ENCODE measurements around the gene ACSL6. TPM values are rescaled to one million over a fixed set of nuclear protein-coding genes. Genes with fewer than 3 reads are reported as not detected.
A peak's percentile ranks its signal among the peaks of the same experiment; 100 is the strongest.

Gene ACSL6
- polyA plus RNA-seq, 1 donor from 2014 or later, result 0.11 TPM

DNA sequence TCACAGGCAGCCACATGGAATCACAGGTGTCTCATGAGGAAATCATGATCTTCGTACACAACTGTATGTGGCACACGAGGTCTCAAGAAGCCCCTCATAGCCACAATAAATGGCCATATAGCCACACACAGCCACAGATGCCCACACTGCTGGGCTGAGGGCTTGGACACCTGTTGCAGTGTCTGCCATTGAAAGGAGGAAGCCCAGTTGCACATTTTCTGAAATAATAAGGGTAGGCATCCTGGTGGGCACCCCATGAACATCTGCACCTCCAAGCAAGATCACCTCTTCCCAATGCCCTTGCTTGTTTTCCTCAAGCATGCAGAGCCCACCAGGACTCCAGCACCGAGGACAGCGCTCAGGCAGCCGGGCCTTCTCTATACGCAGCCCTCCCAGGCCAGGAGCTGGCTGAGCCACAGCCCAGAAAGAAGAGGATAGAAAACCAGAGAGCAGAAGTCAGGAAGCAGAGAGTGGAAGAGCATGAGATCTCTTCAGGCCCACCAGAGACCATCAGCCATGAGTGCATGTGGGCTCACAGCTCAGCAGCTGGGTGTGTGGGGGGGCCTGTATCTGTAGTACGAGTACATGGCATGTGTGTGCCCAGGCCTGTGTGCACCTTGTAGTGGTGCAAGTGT, 1.0 kb upstream of the ACSL6 start:
- Mint-ChIP-seq H3K27me3 (peaks cover 57% of the 10 kb centered on the region), H3K36me3 (no peaks in the 10 kb centered on the region), H3K27ac (no peak overlapping the region), H3K9me3 (no peaks in the 10 kb centered on the region), H3K4me3 (peak overlapping the region; percentile 60 to 88 (median 76)), H3K4me1 (peaks cover 4 to 9% (median 6%) of the 10 kb centered on the region in 3 donors)

DNA sequence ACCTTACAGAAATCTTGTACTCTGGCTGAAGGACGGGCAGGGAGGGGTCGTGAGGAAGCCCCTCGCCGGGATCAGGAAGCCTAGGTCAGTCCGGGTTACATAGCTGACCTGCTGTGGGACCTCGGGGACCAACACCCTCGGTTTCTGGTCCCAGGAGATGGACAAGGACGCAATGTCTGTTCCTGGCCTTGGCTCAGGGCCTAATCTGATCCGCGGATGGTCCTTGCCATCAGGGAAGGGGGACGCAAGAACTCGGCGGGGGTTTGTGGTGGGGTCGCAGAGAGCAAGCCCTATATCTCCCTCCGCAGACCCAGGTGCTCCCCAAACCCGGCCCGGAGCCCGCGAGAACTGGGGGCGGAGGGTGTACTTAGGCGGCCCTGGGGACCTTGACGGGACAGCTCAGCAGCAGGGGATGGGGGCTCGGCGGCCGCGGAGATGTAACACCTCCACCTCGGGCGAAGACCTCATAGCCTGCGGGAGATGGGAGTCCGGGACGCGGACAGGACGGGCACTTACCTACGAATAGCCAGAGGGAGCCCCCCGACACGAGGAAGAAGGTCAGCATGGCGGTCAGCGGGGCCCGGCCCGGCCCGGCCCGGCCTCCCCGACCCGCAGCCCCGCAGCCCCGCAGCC, 353 bp downstream of the ACSL6 start:
- Mint-ChIP-seq H3K27me3 (peaks cover 45% of the 10 kb centered on the region), H3K4me1 (peaks cover 0 to 9% (median 4%) of the 10 kb centered on the region in 3 donors), H3K4me3 (peak overlapping the region; percentile 24 to 88 (median 77)), H3K36me3 (no peaks in the 10 kb centered on the region), H3K9me3 (no peaks in the 10 kb centered on the region), H3K27ac (peak overlapping the region in 1 of 3 donors; percentile 88)

GRCh38 chr5:132010645-132010988, 841 bp downstream of the ACSL6 start:
- H3K27me3 Mint-ChIP-seq, result peaks cover 42% of the 10 kb centered on the region
- no peaks in the 10 kb centered on the region for H3K9me3 Mint-ChIP-seq
- H3K4me1 Mint-ChIP-seq, result peaks cover 0 to 9% (median 4%) of the 10 kb centered on the region in 3 donors
- no peaks in the 10 kb centered on the region for H3K36me3 Mint-ChIP-seq
- H3K27ac Mint-ChIP-seq, result peak overlapping the region in 1 of 3 donors; percentile 88
- peak overlapping the region; percentile 24 to 82 (median 77) for H3K4me3 Mint-ChIP-seq

DNA sequence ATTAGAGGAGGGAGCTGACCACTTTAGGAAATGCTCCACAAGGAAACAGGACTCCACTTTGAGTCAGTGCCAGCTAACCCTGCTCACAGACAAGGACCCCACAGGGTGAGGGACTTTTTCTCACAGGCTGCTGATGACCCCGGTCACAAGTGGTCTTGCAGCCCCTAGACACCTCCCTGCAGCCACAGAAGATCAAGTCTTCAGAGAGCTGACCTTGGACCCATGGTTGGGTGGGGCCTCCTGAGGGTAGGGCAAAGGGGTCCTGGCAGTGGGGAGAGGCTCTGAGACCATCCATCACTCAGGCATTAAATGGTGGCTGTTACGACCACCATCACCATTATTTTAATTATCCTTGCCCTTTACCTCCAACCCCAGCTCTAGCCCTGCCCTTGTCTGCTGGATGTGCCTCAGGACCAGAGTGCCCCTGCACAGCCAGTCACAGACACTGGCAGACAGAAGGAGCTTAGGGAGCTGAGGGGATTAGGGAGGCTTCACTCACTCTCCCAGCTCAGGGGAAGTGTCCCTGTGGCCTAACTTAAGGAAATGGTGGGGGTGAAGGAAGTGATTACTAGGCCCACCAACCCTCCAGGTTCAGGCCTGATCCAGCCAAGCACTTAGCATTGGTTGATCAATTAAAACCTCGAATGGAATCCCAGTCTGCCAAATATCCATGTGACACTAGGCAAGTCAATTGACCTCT, 1.6 kb downstream of the ACSL6 start:
- Mint-ChIP-seq H3K36me3 (no peaks in the 10 kb centered on the region), H3K4me3 (peak overlapping the region in 2 of 4 donors; percentile 24 to 82), H3K9me3 (no peaks in the 10 kb centered on the region), H3K4me1 (peaks cover 0 to 9% (median 4%) of the 10 kb centered on the region in 3 donors), H3K27ac (no peak overlapping the region), H3K27me3 (peaks cover 38% of the 10 kb centered on the region)

- H3K27me3 Mint-ChIP-seq, result peaks cover 35% of the 10 kb centered on the region
These were observed 2.3 kb downstream of the ACSL6 start for GRCh38 chr5:132008961-132009680.

GRCh38 chr5:132008163-132008473, 3.3 kb downstream of the ACSL6 start:
- Mint-ChIP-seq H3K36me3 (no peaks in the 10 kb centered on the region), H3K4me3 (peak overlapping the region in 1 of 4 donors; percentile 8), H3K9me3 (no peaks in the 10 kb centered on the region), H3K27me3 (peaks cover 31% of the 10 kb centered on the region), H3K4me1 (peaks cover 0 to 9% (median 4%) of the 10 kb centered on the region in 3 donors), H3K27ac (no peak overlapping the region)

More at GRCh38 chr5:132008961-132009680, 2.3 kb downstream of the ACSL6 start:
- Mint-ChIP-seq H3K9me3 (no peaks in the 10 kb centered on the region), H3K4me3 (no peak overlapping the region), H3K27ac (no peak overlapping the region), H3K36me3 (no peaks in the 10 kb centered on the region), H3K4me1 (peaks cover 0 to 9% (median 4%) of the 10 kb centered on the region in 3 donors)

DNA sequence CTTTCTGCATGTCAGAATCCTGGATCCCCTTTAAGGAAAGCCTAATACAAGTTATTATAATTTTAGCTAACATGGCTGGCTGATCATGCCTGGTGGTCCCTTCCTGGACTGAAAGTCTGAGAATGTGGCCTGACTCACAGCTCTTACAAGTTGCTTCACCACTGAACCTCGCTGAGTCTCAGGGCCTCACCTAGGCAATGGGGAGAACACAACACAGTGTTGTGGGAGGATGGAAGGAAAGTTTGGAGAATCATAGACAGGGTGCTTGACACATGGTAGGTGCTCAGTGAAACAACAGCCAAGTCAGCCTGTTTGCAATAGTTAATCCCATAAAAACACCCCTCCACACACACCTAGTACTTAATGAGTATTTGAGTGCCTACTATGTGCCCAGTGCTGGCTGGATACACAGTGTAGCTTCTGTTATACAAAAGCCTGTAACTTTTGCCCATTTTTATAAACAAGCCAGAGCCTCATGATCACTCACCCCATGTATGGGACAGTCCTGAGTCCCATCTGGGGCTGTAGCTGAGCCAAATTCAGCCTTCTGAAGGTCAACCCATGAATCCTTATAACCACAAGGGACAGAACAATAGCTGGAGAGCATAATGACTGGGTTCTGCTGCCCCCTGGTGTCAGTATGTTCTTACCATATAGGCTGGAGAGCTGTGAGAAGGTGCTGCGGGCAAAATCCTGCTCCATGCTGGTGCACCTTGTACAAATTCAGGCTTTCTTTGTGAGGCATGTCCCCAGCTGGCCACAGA, 3.9 kb downstream of the ACSL6 start:
- Mint-ChIP-seq H3K9me3 (no peaks in the 10 kb centered on the region), H3K36me3 (peaks cover under 1% of the 10 kb centered on the region), H3K4me3 (peak overlapping the region in 1 of 4 donors; percentile 8), H3K27ac (no peak overlapping the region), H3K4me1 (peaks cover 0 to 9% (median 4%) of the 10 kb centered on the region in 3 donors), H3K27me3 (peaks cover 29% of the 10 kb centered on the region)

GRCh38 chr5:132006331-132007120, 4.9 kb downstream of the ACSL6 start:
- Mint-ChIP-seq H3K27ac (no peak overlapping the region), H3K9me3 (no peaks in the 10 kb centered on the region), H3K36me3 (peaks cover 3% of the 10 kb centered on the region), H3K4me3 (no peak overlapping the region), H3K4me1 (peaks cover 0 to 7% (median 4%) of the 10 kb centered on the region in 3 donors), H3K27me3 (peaks cover 27% of the 10 kb centered on the region)

- Mint-ChIP-seq H3K27ac (no peak overlapping the region), H3K9me3 (no peaks in the 10 kb centered on the region), H3K4me3 (no peak overlapping the region), H3K36me3 (peaks cover 3% of the 10 kb centered on the region), H3K4me1 (peaks cover 0 to 2% (median 0%) of the 10 kb centered on the region in 3 donors), H3K27me3 (peaks cover 23% of the 10 kb centered on the region)
These were observed 5.9 kb downstream of the ACSL6 start for GRCh38 chr5:132005591-132005990.

GRCh38 chr5:132003982-132004381, 7.5 kb downstream of the ACSL6 start:
- H3K27ac Mint-ChIP-seq, result no peak overlapping the region
- no peak overlapping the region for H3K4me3 Mint-ChIP-seq
- peaks cover 3% of the 10 kb centered on the region for H3K36me3 Mint-ChIP-seq
- H3K27me3 Mint-ChIP-seq, result peaks cover 21% of the 10 kb centered on the region
- H3K4me1 Mint-ChIP-seq, result no peaks in the 10 kb centered on the region
- H3K9me3 Mint-ChIP-seq, result no peaks in the 10 kb centered on the region

GRCh38 chr5:132003170-132003744, 8.2 kb downstream of the ACSL6 start:
- Mint-ChIP-seq H3K27ac (no peak overlapping the region), H3K9me3 (no peaks in the 10 kb centered on the region), H3K4me1 (no peaks in the 10 kb centered on the region), H3K4me3 (no peak overlapping the region), H3K27me3 (peaks cover 16% of the 10 kb centered on the region), H3K36me3 (peaks cover 3% of the 10 kb centered on the region)

GRCh38 chr5:132002757-132003156, 8.7 kb downstream of the ACSL6 start:
- Mint-ChIP-seq H3K36me3 (peaks cover 3% of the 10 kb centered on the region), H3K9me3 (no peaks in the 10 kb centered on the region), H3K27ac (no peak overlapping the region), H3K4me3 (no peak overlapping the region), H3K27me3 (peaks cover 12% of the 10 kb centered on the region), H3K4me1 (no peaks in the 10 kb centered on the region)

GRCh38 chr5:132001647-132002561, 9.6 kb downstream of the ACSL6 start:
- no peaks in the 10 kb centered on the region for H3K4me1 Mint-ChIP-seq
- H3K27me3 Mint-ChIP-seq, result peaks cover 12% of the 10 kb centered on the region
- H3K36me3 Mint-ChIP-seq, result peaks cover 3% of the 10 kb centered on the region
- no peaks in the 10 kb centered on the region for H3K9me3 Mint-ChIP-seq
- no peak overlapping the region for H3K27ac Mint-ChIP-seq
- no peak overlapping the region for H3K4me3 Mint-ChIP-seq

Measured in IgD-negative memory B cell (primary cell).